Left colon (tissue), 2 donors: ENCODE data around the gene DYNC1H1. TPM values are rescaled to one million over a fixed set of nuclear protein-coding genes. Genes with fewer than 3 reads are reported as not detected.

Source experiments
- ATAC-seq: fragments of 200-7000 bp; cut with Tn5 transposase; one replicate; pipeline ENCODE4 v1.9.1; 2020; ENCODE audit warnings: mild to moderate bottlenecking, moderate library complexity
- DNase-seq, 2 donors: peaks; one replicate each; pipeline ENCODE4 v3.0.0-alpha.2; 2020
- intact Hi-C, 2 donors: fragments of 100-400 bp; cut with DNase I in 1 of 2; cut with micrococcal nuclease in 1 of 2; formaldehyde crosslinking; loops; one replicate each; pipeline versions ENCODE4 v1.11.2 to v1.14.0; 2022; cut with DNase I, micrococcal nuclease
- total RNA-seq, 2 donors: library from RNA; stranded (reverse); fragmentation: NEBNext Ultra II Directional; extraction: Animal tissue kit (Norgen Biotek cat#: 25700); gene quantifications; one replicate each; pipeline ENCODE4 v1.2.1, GENCODE V29; 2021
- donor health status: DM: no; HTN: no; CAD: no.
- donor health status: DM: yes; HTN: yes; CAD: no.

Gene DYNC1H1
- total RNA-seq, 2 donors from 2014 or later, result 370 to 424 TPM

DNA sequence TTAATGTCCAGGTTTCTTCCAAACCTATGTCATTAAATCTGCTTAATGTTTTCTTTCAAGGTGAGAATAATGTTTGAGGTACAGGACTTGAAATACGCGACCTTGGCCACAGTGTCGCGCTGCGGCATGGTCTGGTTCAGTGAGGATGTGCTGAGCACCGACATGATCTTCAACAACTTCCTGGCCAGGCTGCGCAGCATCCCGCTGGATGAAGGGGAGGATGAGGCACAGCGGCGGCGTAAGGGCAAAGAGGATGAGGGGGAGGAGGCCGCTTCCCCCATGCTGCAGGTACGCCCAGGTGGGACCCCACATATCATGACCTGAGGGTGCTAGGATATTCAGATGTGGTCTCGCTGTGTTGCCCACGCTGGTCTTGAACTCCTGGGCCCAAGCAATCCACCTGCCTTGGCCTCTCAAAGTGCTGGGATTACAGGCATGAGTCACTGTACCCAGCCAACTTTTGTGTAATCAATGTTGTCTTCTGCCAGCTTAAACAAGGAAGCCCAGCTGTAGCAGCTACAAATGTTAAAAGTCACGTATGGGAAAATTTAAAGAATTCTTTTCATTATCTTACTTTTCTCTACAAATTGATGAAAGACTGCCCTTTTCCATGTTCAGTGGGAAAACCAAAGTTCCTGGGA lies 50.8 kb downstream of the DYNC1H1 start:
- no peak for DNase-seq
- intact Hi-C loops, result no loop called here
- no peak for ATAC-seq

DNA sequence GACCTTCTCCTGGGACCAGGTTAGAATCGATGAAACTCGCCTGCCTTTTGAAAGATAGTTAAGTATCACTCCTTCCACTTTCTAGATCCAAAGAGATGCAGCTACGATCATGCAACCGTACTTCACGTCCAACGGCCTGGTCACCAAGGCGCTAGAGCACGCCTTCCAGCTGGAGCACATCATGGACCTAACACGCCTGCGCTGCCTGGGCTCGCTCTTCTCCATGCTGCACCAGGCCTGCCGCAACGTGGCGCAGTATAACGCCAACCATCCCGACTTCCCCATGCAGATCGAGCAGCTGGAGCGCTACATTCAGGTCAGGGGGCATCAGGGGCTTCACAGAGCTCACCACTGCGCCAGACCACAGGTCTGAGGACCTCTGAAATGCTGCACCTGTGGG lies 51.4 kb downstream of the DYNC1H1 start:
- DNase-seq, result no peak
- intact Hi-C loops, result no loop called here
- ATAC-seq, result no peak

DNA sequence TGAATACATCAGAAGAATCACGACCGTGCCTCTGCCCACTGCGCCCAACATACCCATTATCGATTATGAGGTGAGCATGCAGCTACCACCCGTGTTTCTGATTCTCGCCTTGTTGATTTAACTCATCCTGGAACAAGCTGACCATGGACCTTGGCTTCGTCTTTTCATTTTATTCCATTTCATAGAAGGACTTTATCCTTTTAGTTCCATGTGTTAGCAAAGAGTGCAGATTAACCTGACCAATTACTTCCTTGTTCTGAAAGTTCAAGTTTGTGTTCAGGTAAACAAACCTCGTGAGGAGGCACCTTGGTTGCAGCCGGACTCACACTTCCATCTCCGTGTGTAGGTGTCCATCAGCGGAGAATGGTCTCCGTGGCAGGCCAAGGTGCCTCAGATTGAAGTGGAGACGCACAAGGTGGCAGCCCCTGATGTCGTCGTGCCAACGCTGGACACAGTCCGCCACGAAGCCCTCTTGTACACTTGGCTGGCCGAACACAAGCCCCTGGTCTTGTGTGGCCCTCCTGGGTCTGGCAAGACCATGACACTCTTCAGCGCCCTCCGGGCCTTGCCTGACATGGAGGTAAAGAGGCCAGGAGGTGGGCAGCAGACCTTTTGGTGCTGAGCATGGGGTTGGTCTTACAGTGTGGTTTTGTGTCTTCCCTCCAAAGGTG lies 52.2 kb downstream of the DYNC1H1 start:
- intact Hi-C loops, result no loop called here
- DNase-seq, result no peak
- peak; percentile 47 for ATAC-seq

DNA sequence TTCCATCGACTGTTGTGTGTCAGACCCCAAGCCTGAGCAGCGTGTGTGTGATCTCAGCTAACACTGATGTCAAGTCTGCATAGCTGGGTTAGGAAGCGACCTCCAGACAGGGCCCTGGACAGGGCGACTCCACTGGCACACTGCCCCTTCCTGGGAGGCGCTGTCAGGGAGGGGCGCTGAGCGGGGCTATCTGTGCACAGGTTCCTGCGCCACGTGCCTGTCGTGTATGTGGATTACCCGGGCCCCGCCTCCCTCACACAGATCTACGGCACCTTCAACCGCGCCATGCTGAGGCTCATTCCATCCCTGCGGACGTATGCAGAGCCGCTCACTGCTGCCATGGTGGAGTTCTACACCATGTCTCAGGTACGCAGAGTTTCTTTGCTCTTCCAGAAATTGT lies 53.9 kb downstream of the DYNC1H1 start:
- no peak for DNase-seq
- intact Hi-C loops, result no loop called here
- ATAC-seq, result no peak

DNA sequence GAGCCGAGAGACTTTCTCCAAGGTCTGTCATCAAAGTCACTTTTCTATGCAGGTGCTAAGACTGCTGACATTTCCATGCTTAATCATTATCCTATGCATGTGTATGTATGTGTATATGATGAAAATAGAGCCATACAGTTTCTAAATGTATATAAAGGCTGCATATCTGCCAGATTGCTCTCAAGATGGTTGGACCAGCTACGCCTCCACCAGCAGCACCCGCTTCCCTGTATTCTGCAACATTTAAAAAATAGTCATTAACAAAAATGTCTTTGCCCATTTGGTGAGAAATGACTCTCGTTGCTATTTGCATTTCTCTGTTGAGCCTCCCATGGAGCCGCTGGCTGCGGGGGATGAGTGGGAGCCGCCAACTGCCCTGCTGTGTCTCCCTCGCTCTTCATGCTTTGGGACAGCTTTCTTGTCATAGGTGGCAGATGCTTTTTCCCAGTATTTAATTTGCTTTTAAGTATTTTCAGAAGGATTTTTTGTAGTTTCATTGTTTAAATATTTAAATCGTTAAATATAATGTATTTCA lies 54.7 kb downstream of the DYNC1H1 start:
- no peak for ATAC-seq
- intact Hi-C loops, result no loop called here
- DNase-seq, result no peak

DNA sequence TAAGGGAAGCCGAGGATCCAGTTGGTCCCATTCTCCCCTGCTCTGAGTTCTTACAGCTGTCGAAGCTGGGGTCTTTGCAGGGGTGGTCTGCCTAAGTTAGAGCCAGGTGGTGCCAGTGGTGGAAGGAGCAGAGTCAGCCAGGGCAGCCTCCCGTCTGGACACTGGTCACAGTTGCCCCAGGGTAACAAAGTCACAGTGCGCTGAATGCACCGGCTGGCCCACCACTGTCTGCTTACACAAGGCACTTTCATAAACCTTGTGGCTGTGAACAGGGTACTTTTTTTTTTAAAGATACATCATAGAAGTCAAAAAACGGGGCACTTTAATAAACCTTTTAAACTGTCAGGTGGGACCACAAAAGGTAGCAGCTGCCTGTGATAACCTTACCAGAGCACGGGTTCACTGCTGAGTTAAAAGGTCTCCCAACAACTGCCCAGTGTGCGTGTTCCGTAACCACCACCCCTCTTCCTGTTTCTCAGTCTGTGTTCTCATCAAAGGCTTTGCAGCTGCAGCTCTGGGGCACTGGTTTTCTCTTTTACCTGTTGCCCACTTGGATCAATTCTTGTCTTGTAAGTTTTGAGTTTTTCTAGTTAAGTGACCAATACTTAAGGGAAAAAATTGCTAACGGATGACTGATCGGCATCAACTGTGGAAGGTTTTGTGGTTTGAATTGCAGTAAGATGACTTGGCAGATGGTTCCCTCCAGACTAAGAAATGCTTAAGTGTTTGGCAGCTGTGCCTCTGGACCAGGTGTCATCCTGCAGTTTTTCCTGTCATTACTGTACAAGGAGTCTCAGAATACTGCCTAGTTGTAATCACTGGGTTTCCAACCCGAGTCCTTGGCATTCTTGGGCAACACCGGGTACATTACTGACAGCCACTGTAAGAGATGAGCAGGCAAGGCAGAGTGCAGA lies 55.9 kb downstream of the DYNC1H1 start:
- DNase-seq (no peak), ATAC-seq (no peak)
- intact Hi-C loops, result no loop called here

DNA sequence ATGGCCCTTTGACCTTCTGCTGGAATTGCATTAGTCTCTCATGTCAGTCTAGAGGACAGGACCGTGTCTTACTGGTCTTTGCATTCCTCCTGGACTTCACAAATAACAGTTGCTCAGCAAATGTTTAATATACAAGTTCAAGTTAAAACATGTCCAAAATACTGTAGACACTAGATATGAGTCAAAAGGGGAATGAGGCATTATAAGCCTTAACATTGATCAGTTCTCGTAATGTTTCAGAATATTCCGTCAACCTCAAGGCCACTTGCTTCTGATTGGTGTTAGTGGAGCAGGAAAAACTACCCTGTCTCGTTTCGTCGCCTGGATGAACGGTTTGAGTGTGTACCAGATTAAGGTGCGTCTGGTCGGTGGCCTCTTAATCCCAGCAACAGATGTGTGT lies 62.6 kb downstream of the DYNC1H1 start:
- DNase-seq, result no peak
- intact Hi-C loops, result no loop called here
- ATAC-seq, result no peak

DNA sequence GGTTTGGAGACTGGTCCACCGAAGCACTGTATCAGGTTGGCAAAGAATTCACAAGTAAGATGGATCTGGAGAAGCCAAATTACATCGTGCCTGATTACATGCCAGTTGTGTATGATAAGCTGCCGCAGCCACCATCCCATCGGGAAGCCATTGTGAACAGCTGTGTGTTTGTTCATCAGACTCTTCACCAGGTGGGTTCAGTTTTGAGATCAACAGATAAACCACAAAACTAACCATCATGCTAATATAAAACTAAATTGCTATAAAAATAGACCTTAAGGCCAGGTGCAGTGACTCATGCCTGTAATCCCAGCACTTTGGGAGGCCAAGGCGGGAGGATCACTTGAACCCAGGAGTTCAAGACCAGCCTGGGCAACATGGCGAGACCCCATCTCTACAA lies 63.6 kb downstream of the DYNC1H1 start:
- peak; percentile 34 for ATAC-seq

DNA sequence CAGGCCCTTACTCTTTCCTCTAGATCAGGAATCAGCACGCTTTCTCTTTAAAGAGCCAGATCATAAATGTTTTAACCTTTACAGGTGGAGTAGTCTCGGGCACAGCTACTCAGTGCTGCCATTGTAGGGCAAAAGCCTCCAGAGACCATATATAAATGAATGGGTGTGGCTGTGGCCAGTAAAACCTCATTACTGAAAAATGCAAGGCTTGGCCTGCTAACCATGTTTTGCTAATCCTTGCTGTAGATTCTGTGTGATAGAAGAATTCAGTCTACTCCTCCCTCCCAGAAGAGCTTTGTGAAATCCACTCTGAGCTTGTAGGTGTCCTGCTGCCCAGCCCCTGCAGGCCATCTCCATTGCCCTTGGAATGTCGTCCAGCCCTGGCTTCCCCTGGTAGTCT lies 64.4 kb downstream of the DYNC1H1 start:
- intact Hi-C loops, result no loop called here
- peak; percentile 23 to 68 for DNase-seq
- ATAC-seq, result peak; percentile 96

More for the DNA sequence above, 63.6 kb downstream of the DYNC1H1 start:
- intact Hi-C loops, result no loop called here
- no peak for DNase-seq

DNA sequence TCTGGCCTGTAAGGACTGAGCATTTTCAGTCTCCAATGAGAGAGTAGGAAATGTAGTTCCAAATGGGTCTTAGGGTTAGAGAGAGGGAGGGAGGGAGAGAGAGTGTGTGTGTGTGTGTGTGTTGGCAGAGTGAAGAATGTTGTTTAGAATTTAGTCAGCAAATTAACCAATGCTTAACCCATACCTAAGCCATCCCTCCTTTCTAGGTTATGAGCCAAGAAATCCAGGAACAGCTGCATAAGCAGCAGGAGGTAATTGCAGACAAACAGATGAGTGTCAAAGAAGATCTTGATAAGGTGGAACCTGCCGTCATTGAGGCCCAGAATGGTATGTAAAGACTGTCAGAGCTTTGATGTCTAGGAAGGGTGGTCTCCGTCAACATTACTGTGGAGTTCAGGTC lies 65.6 kb downstream of the DYNC1H1 start:
- DNase-seq, result no peak
- no peak for ATAC-seq
- intact Hi-C loops, result no loop called here

DNA sequence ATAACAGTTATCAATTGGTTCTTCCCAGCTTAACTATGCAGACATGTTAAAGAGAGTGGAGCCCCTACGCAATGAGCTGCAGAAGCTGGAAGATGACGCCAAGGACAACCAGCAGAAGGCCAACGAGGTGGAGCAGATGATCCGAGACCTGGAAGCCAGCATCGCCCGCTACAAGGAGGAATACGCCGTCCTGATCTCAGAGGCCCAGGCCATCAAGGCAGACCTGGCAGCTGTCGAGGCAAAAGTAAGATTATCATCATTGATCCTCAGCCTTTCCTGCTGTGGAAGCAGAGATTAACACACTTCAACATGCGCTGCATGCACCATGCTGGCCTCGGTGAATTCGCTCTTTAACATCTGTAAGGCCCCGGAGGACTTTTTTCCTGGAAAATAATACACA lies 68.9 kb downstream of the DYNC1H1 start:
- ATAC-seq (no peak), DNase-seq (no peak)
- intact Hi-C loops, result no loop called here

DNA sequence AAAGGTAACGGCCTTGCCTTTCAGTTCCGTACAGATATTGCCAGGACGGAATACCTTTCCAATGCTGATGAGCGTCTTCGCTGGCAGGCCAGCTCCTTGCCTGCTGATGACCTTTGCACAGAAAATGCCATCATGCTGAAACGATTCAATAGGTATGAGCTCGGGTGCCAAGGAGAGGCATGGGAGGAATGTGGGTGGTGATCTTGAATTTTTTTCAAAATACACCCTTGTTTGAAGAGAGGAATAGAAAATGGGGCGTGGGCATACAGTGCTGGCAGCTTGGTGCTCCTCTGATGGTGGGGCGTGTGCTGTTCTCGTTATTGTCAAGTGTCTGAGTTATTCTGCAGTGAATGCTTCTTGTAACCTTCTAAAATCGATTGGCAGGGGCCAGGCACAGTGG lies 69.9 kb downstream of the DYNC1H1 start:
- peak; percentile 58 for ATAC-seq
- intact Hi-C loops, result no loop called here
- DNase-seq, result no peak

DNA sequence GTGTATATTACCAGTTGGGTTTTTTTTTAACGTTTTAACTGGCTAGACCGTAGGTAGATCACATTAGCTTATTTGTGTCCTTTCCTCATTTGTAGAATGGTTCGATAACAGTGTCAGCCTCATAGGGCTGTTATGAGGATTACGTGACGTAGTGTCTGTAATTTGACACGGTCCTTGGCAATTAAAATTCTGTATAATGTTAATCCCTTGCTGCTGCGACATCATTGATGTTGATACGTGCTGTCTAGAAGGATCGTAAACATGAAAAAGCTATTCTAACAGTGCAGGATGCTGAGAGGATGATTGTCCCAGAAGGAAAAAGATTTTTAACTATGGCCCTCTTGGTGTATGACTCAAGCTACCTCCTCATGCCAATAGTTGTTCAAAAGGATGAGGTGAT lies 71.5 kb downstream of the DYNC1H1 start:
- intact Hi-C loops, result no loop called here
- ATAC-seq (no peak), DNase-seq (no peak)

DNA sequence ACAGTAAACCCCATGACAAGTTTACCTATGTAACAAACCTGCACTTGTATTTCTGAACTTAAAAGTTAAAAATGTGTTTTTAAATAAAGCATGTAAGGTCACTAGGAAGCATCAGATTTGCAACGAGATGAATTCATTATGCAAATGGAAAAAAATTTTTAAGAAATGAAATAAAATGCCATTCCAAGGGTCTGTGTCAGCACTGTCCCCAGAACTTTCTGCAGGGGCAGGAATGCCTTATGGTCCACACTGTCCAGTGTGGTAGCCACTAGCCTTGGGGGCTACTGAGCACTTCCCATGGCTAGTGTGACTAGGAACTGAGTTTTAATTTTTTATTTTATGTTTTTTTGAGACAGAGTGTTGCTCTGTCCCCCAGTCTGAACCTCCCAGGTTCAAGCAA lies 73.3 kb downstream of the DYNC1H1 start:
- DNase-seq (no peak), ATAC-seq (no peak)
- intact Hi-C loops, result no loop called here

DNA sequence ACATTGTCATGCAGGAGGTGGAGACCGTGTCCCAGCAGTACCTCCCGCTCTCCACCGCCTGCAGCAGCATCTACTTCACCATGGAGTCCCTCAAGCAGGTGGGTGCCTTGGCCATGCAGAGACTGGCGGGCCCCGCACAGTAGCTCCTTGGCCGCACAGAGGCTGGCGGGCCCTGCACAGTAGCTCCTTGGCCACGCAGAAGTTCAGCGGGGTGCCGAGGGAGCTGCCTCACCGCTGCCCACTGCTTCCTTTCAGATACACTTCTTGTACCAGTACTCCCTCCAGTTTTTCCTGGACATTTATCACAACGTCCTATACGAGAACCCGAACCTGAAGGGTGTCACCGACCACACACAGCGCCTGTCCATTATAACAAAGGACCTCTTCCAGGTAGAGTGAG lies 74.8 kb downstream of the DYNC1H1 start:
- DNase-seq (no peak), ATAC-seq (no peak)
- intact Hi-C loops, result no loop called here

DNA sequence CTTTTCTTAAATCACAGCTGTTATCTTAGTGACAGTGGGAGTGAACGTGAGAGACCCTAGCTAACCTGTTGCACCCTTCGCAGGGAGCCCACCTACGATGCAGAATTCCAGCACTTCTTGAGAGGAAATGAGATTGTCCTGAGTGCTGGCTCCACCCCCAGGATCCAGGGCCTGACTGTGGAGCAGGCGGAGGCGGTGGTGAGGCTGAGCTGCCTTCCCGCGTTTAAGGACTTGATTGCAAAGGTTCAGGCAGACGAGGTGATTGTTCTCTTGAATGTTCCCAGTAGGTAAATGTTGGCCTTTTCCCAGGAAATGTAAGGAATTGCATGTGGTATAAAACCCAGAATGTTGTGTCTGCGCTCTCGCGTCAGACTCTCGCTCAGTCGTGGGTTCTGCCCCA lies 75.8 kb downstream of the DYNC1H1 start:
- intact Hi-C loops, result no loop called here
- no peak for ATAC-seq
- no peak for DNase-seq

DNA sequence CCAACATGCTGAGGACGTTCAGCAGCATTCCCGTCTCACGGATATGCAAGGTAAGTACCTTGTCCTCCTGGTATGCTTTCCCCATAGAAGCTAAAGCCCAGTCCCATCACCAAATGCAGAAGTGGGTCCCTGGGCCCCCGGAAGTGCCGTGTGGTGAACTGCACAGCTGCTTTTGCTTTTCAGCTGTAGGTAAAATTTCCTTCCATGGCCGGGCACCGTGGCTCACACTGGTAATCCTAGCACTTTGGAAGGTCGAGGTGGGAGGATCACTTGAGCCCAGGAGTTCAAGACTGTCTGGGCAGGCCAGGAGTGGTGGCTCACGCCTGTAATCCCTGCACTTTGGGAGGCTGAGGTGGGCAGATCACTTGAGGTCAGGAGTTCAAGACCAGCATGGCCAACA lies 78.3 kb downstream of the DYNC1H1 start:
- intact Hi-C loops, result no loop called here
- ATAC-seq, result no peak

DNA sequence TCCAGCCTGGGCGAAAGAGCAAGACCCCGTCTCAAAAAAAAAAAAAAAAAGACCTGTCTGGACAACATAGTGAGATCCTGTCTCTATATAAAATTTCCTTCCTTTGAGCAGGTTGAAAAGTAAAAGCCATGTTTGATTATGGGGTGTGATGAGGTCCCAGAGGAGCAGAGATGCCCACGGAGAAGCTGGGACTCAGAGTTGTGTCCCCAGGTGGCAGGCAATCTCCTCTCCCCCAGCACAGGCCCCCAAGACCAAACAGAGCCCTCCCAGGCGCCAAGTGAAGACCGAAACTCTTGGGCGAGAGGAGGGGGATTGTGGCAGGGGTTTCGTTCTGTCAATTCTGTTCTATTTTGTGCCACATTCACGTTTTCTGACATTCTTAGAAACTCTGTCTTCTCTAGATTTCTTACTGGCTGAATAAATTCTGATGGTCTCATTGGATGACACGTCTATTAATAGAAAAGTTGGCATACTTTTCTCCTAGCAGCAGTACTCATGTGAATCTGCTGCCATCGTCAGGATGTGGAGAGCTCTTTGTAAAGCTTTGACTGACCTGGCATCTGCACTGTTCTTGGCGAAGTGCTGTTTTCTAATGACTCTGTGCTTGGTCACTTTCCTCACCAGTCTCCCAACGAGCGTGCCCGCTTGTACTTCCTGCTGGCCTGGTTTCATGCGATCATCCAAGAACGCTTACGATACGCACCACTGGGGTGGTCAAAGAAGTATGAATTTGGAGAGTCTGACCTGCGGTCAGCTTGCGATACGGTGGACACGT lies 79.1 kb downstream of the DYNC1H1 start:
- DNase-seq, result no peak
- intact Hi-C loops, result no loop called here
- no peak for ATAC-seq

More for the DNA sequence above, 78.3 kb downstream of the DYNC1H1 start:
- no peak for DNase-seq

DNA sequence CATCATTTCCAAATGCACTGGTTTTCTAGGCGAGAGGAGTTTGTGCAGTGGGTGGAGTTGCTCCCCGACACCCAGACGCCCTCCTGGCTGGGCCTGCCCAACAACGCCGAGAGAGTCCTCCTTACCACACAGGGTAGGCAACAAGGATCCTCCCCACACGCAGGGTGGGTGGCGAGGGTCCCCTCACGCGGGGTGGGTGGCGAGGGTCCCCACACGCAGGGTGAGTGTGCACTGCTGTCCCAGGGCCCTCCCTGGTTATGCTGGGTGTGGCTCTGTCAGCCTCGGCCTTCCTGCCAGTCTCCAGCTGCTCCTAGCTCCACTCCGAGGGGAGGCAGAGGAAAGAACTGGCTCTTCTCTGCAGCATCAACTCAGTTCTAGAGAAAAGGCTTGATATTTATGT lies 80.2 kb downstream of the DYNC1H1 start:
- ATAC-seq (no peak), DNase-seq (no peak)
- intact Hi-C loops, result no loop called here
